LNCaP clone FGC (cell line): ENCODE results near the gene GMDS.

ENCODE experiments used
- DNase-seq: peaks from one replicate; pipeline ENCODE4 v3.0.0-alpha.2; 2011; ENCODE audit warnings: low read depth
- H3K4me3 ChIP-seq: 2 replicates; pipeline ENCODE4 v1.5.1; 2011; ENCODE audit warnings: mild to moderate bottlenecking, low read depth, low read length, control low read depth
- TF ChIP-seq, protein P1 (sequence below): IDR thresholded peaks from 2 replicates; pipeline ENCODE4 v1.5.1; 2012; ENCODE audit warnings: mild to moderate bottlenecking; ENCODE audit not compliant: control insufficient read depth, insufficient read depth; ENCODE audit errors: extremely low read depth

Gene GMDS

DNA sequence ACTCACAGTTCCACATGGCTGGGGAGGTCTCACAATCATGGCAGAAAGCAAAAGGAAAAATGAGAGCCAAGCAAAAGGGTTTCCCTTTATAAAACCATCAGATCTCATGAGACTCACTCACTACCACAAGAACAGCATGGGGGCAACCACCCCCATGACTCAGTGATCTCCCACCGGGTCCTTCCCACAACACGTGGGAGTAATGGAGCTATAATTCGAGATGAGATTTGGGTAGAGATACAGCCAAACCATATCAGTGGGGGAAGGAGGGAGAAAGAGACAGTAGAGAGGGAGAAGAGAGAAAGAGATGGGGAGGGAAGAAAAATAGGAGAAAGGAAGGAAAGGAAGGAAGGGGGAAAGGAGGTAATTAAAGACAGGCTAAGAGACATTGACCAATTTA, 30.1 kb downstream of the GMDS start:
- DNase-seq, result no peak
- TF ChIP-seq, protein P1, sequence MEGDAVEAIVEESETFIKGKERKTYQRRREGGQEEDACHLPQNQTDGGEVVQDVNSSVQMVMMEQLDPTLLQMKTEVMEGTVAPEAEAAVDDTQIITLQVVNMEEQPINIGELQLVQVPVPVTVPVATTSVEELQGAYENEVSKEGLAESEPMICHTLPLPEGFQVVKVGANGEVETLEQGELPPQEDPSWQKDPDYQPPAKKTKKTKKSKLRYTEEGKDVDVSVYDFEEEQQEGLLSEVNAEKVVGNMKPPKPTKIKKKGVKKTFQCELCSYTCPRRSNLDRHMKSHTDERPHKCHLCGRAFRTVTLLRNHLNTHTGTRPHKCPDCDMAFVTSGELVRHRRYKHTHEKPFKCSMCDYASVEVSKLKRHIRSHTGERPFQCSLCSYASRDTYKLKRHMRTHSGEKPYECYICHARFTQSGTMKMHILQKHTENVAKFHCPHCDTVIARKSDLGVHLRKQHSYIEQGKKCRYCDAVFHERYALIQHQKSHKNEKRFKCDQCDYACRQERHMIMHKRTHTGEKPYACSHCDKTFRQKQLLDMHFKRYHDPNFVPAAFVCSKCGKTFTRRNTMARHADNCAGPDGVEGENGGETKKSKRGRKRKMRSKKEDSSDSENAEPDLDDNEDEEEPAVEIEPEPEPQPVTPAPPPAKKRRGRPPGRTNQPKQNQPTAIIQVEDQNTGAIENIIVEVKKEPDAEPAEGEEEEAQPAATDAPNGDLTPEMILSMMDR, result no peak
- H3K4me3 ChIP-seq, result no peak overlapping the region

DNA sequence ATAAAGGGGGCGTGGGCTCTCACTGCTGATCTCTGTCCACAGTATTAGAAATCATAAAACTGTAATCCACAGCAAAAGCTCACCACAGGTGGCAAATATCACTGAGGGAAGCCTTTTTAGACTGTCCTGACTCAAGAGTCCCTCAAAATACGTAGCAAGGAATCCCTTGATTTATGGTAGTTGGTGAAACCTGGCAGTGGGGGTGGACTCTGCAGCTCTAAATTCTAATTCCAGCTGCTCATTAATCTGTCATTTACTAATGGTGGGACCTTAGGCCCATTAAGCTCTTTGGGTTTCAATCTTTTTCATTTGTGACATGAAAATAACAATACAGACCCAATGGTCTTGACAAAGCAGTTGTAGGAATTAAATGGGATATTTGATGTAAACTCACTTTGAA, 32.3 kb downstream of the GMDS start:
- TF ChIP-seq, protein P1, result no peak
- no peak for DNase-seq
- H3K4me3 ChIP-seq, result no peak overlapping the region

DNA sequence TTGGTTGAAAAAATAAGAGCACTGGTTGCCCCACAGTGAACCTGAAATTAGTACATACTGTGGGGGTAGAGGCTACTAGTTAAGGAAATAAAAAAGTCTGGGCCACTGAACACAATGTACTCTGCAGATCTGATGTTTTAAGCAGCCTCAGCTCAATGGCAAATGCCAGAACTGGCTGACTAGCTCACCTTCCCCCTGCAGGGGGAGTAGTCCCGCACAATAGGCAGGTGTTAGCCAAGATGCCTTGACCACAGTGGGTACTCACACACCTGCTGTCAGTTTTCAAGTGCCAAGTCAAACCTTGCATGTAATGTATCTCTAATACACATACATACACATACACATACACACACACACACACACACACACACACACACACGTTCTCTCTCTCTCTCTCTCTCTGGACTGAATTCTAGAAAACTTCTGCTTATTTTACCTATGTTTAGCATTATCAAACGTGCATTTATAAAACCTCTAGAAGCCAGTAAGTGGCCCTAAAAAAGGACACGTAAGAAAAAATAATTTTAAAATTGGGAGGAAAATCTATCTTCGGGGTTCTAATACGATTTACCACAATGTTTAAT, 36.1 kb downstream of the GMDS start:
- H3K4me3 ChIP-seq, result no peak overlapping the region
- TF ChIP-seq, protein P1, result peak; percentile 94
- DNase-seq, result peak; percentile 72

DNA sequence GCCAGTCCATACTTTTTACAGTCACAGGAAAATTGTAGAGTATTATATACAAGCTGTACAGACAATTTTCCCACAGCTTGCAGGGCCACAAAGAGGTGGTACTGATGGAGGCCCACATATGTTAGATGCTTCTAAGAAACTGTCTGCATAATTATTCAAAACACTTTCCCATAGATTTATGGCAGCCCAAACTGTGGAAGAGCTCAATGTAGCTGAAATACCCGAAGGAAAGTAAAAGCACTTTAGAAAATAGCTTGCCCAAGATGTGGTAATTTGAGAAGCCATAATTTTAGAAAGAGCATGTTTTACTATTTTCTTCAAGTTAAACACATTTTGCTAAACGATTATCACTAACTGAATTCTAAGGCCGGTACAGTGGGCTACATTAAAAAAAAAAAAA, 36.9 kb downstream of the GMDS start:
- TF ChIP-seq, protein P1, result no peak
- no peak for DNase-seq
- H3K4me3 ChIP-seq, result no peak overlapping the region

DNA sequence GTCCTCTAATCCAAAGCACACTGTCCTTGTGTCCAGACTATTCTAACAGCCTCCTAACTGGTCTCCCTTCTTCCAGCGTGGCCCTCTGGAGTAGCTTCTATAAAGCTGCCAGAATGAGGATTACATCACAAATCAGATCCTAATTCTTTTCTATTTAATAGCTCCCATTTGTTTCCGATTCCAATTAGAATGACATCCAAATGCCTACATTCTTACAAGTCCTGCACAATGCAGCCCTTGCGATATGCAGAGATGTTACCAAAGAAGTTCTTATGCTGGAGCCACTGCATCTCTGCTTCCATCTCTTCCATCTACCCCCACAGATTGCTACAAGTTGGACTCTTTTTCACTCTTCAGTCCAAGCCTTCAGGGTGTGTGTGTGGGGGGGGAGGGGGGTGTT, 40.0 kb downstream of the GMDS start:
- no peak overlapping the region for H3K4me3 ChIP-seq
- DNase-seq, result no peak
- TF ChIP-seq, protein P1, result no peak

DNA sequence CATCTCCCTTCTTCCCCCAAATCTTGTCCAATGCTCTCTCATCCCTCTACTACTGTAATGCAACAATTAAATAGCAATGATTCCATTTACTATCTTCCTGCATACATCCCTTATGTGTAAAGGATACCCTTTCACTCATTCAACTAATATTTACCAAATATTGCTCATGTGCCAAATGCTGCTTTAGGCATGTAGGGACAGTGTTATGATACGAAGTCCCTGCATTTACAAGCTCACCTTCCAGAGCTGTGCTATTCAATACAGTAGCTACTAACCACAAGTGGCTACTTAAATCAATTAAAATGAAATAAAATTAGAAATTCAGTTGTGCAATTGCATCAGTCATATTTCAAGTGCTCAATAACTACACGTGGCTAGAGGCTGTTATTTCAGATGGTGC, 41.1 kb downstream of the GMDS start:
- DNase-seq, result no peak
- TF ChIP-seq, protein P1, result no peak
- no peak overlapping the region for H3K4me3 ChIP-seq

DNA sequence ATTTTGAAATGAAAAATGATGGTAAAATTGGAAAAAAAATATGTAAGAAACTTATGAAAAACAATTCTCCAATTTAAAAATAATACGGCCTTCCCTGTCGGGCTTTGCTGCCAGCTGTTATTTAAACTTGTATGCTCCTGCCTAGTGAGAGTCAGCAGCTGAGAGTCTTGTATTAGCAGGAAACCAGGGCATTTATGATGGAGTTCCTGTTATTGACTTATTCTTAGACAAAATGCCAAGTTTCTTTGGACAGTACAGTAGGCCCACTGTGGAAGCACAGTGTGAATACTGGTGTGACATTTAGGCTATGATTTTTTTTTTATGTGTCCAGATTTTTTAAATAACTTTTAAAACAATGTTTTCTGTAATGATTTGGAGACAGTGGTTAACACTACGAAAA, 42.1 kb downstream of the GMDS start:
- no peak overlapping the region for H3K4me3 ChIP-seq
- TF ChIP-seq, protein P1, result no peak

More for the DNA sequence above, 42.1 kb downstream of the GMDS start:
- no peak for DNase-seq
